SU-DHL-6 (cell line): Measurements from ENCODE around the gene LRATD1.

ENCODE experiments used
- EZH2phosphoT487 ChIP-seq: fragments of 200-600 bp; sonication (generic), shearing (Covaris generic); conservative IDR thresholded peaks from 2 replicates; pipeline ENCODE4 v1.6.1; 2018; ENCODE audit warnings: mild to moderate bottlenecking, antibody characterized with exemption, low read length, moderate library complexity, mixed read lengths
- TF ChIP-seq, protein P1 (sequence below): fragments of 200-600 bp; sonication (generic); IDR thresholded peaks from one replicate; pipeline ENCODE4 v1.5.1; 2017; ENCODE audit warnings: antibody characterized with exemption, mild to moderate bottlenecking, low read length, moderate library complexity; ENCODE audit not compliant: insufficient read depth, poor library complexity, severe bottlenecking

DNA sequence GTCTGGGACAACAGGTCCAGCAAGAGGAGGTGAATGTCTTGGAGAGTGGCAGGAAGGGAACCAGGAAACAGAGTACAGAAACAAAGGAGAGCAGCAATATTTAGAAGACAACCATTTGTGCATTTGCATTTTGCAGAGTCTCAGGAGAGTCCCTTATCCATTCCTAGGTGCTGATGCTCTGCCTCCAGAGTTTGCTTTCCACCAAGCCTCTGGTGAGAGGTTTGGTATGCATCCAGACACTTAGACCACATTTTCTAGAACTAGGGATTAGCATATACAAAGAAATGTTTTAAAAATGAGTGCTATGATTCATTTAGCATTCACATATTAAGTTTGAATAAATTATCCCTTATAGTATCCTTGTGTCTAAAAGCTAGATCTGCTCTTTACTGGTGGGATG, 18.5 kb upstream of the LRATD1 start:
- TF ChIP-seq, protein P1, sequence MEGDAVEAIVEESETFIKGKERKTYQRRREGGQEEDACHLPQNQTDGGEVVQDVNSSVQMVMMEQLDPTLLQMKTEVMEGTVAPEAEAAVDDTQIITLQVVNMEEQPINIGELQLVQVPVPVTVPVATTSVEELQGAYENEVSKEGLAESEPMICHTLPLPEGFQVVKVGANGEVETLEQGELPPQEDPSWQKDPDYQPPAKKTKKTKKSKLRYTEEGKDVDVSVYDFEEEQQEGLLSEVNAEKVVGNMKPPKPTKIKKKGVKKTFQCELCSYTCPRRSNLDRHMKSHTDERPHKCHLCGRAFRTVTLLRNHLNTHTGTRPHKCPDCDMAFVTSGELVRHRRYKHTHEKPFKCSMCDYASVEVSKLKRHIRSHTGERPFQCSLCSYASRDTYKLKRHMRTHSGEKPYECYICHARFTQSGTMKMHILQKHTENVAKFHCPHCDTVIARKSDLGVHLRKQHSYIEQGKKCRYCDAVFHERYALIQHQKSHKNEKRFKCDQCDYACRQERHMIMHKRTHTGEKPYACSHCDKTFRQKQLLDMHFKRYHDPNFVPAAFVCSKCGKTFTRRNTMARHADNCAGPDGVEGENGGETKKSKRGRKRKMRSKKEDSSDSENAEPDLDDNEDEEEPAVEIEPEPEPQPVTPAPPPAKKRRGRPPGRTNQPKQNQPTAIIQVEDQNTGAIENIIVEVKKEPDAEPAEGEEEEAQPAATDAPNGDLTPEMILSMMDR, result no peak
- TF ChIP-seq EZH2phosphoT487, result no peak
